Panc1 (cell line): ENCODE measurements around the gene HMCN2. TPM values are rescaled to one million over a fixed set of nuclear protein-coding genes. Genes with fewer than 3 reads are reported as not detected.
A peak's percentile ranks its signal among the peaks of the same experiment; 100 is the strongest.

Experiments used
- ATAC-seq: fragments of 200-7000 bp; cut with Tn5 transposase; 2 replicates; pipeline ENCODE4 v1.9.1; 2020; ENCODE audit warnings: mild to moderate bottlenecking, moderate library complexity
- BruUV-seq: library from RNA; stranded (reverse); fragments of 400-500 nt; replicated peaks from 2 replicates; lab custom pipeline; 2021; lab: Mats Ljungman, UMichigan
- CTCF ChIA-PET: fragments of 300-600 bp; sonication (Branson Sonifier 250); formaldehyde crosslinking; loops from one replicate; lab custom pipeline; 2022; ENCODE audit warnings: antibody characterized with exemption; lab: Charles Lee
- POLR2A ChIA-PET: fragments of 300-600 bp; sonication (Branson Sonifier 250); formaldehyde crosslinking; loops from one replicate; lab custom pipeline; 2022; ENCODE audit warnings: antibody characterized with exemption; lab: Charles Lee
- DNase-seq: peaks from one replicate; pipeline ENCODE4 v3.0.0-alpha.2; 2010; ENCODE audit warnings: low read depth, low spot score
- H3K27ac ChIP-seq: 2 replicates; pipeline ENCODE4 v1.5.1; 2011; ENCODE audit warnings: mild to moderate bottlenecking, low read length, inconsistent platforms
- H3K27me3 ChIP-seq: fragments of 200-500 bp; sonication (Bioruptor generic); 2 replicates; pipeline ENCODE4 v1.6.0; 2014; ENCODE audit warnings: low read length, inconsistent platforms; ENCODE audit not compliant: control insufficient read depth, insufficient read depth
- H3K36me3 ChIP-seq: fragments of 200-500 bp; sonication (Bioruptor generic); 2 replicates; pipeline ENCODE4 v1.5.1; 2014; ENCODE audit warnings: inconsistent platforms, mild to moderate bottlenecking, low read length, moderate library complexity; ENCODE audit not compliant: control insufficient read depth, insufficient read depth
- H3K4me1 ChIP-seq: 2 replicates; pipeline ENCODE4 v1.5.1; 2011; ENCODE audit warnings: inconsistent platforms, mild to moderate bottlenecking, low read length, moderate library complexity; ENCODE audit not compliant: control insufficient read depth, insufficient read depth
- H3K4me3 ChIP-seq, 2 experiments: 2 replicates each; pipeline ENCODE4 v1.5.1; 2011 to 2012; ENCODE audit warnings: low read depth in 2 of 2, low read length in 2 of 2, mild to moderate bottlenecking in 2 of 2, inconsistent platforms in 1 of 2, moderate library complexity in 1 of 2
- H3K9me3 ChIP-seq: fragments of 200-500 bp; sonication (Bioruptor generic); 2 replicates; pipeline ENCODE4 v1.5.1; 2014; ENCODE audit warnings: low read depth, mild to moderate bottlenecking, inconsistent platforms, low read length, moderate library complexity; ENCODE audit not compliant: control insufficient read depth, insufficient read depth
- CTCF ChIP-seq: fragments of 450-650 bp; IDR thresholded peaks from 2 replicates; pipeline ENCODE4 v1.5.1; 2017; ENCODE audit warnings: mild to moderate bottlenecking
- POLR2AphosphoS5 ChIP-seq: IDR thresholded peaks from 2 replicates; pipeline ENCODE4 v1.6.1; 2012; ENCODE audit warnings: mild to moderate bottlenecking, low read depth, low read length, moderate library complexity
- REST ChIP-seq, 2 experiments: IDR thresholded peaks; 2 replicates each; pipeline ENCODE4 v1.6.1; 2011 to 2012; ENCODE audit warnings: low read depth in 2 of 2, control low read depth in 1 of 2, low read length in 1 of 2, mild to moderate bottlenecking in 1 of 2, moderate library complexity in 1 of 2; ENCODE audit not compliant: insufficient read depth in 1 of 2
- SIN3A ChIP-seq: IDR thresholded peaks from 2 replicates; pipeline ENCODE4 v1.6.1; 2012; ENCODE audit warnings: low read depth, mild to moderate bottlenecking, low read length, moderate library complexity, borderline replicate concordance; ENCODE audit not compliant: insufficient read depth
- TCF7L2 ChIP-seq: IDR thresholded peaks from 2 replicates; pipeline ENCODE4 v1.6.1; 2011; ENCODE audit warnings: mild to moderate bottlenecking, low read depth, low read length, inconsistent platforms
- in situ Hi-C: cut with HindIII; loops from 2 replicates; pipeline ENCODE4 v1.10.0; 2016; ENCODE audit warnings: low sequenced_read_pairs, low pct_unique_long_range_greater_than_20kb
- intact Hi-C: fragments of 100-400 bp; cut with micrococcal nuclease; formaldehyde crosslinking; loops from one replicate; pipeline ENCODE4 v1.10.0; 2022; ENCODE audit not compliant: unreplicated experiment
- total RNA-seq: library from RNA; stranded (reverse); gene quantifications from one replicate; pipeline ENCODE4 v1.2.1, GENCODE V29; 2021; ENCODE audit not compliant: unreplicated experiment

Gene HMCN2
- total RNA-seq, 1 experiment from 2014 or later = 0.05 TPM

GRCh38 chr9:130461218-130461630, 195.7 kb downstream of the HMCN2 start:
- H3K27me3 ChIP-seq = no peaks in the 10 kb centered on the region
- in situ Hi-C loops (no loop called here), intact Hi-C loops (no loop called here)
- H3K36me3 ChIP-seq = no peaks in the 10 kb centered on the region
- ChIA-PET CTCF (interaction anchor here (0.6 kb wide), 1 partner anchor 1003 kb away, joined by 4 read pairs; no protein-coding TSS in a partner anchor), POLR2A (no interaction called here)
- no peaks in the 10 kb centered on the region for H3K9me3 ChIP-seq
- H3K4me3 ChIP-seq = no peak overlapping the region
- no TSS peak for BruUV-seq
- no peaks in the 10 kb centered on the region for H3K4me1 ChIP-seq
- ATAC-seq = peak; percentile 82
- DNase-seq = peak; percentile 12
- H3K27ac ChIP-seq = no peak overlapping the region
- TF ChIP-seq CTCF (peak; percentile 81), TCF7L2 (no peak)

GRCh38 chr9:130461731-130462130, 196.2 kb downstream of the HMCN2 start:
- H3K36me3 ChIP-seq = no peaks in the 10 kb centered on the region
- intact Hi-C loops = no loop called here
- TF ChIP-seq POLR2AphosphoS5 = no peak
- no peak for TF ChIP-seq REST (IDR thresholded peaks at IDR 0.05; ENCODE audit: insufficient read depth in 1 of 2, low read depth in 2 of 2, low read length in 1 of 2)
- no peak for TF ChIP-seq SIN3A
- TF ChIP-seq TCF7L2 = no peak
- TF ChIP-seq CTCF = no peak
- H3K4me1 ChIP-seq = no peaks in the 10 kb centered on the region
- H3K4me3 ChIP-seq = no peak overlapping the region
- CTCF ChIA-PET = interaction anchor here (0.6 kb wide), 1 partner anchor 270 kb away, joined by 3 read pairs; no protein-coding TSS in a partner anchor
- no peak for DNase-seq
- H3K27me3 ChIP-seq = no peaks in the 10 kb centered on the region
- peak; percentile 40; the same call in 1 of the 2 replicates for ATAC-seq
- H3K9me3 ChIP-seq = no peaks in the 10 kb centered on the region
- POLR2A ChIA-PET = no interaction called here
- in situ Hi-C loops = no loop called here
- no TSS peak for BruUV-seq
- no peak overlapping the region for H3K27ac ChIP-seq
